ENCODE data around the gene ANGPT4. TPM values are rescaled to one million over a fixed set of nuclear protein-coding genes. Genes with fewer than 3 reads are reported as not detected.
"Not testable (repeated sequence)": the region's sequence is repeated elsewhere in the genome, so short reads cannot be mapped to it uniquely, and the experiment has no call there.

ANGPT4 gene
- total RNA-seq, 1 donor from 2014 or later: 0.20 TPM

- no peak for DNase-seq (ENCODE audit: low spot score)
These were observed 42.1 kb downstream of the ANGPT4 start for GRCh38 chr20:873875-874607.

DNA sequence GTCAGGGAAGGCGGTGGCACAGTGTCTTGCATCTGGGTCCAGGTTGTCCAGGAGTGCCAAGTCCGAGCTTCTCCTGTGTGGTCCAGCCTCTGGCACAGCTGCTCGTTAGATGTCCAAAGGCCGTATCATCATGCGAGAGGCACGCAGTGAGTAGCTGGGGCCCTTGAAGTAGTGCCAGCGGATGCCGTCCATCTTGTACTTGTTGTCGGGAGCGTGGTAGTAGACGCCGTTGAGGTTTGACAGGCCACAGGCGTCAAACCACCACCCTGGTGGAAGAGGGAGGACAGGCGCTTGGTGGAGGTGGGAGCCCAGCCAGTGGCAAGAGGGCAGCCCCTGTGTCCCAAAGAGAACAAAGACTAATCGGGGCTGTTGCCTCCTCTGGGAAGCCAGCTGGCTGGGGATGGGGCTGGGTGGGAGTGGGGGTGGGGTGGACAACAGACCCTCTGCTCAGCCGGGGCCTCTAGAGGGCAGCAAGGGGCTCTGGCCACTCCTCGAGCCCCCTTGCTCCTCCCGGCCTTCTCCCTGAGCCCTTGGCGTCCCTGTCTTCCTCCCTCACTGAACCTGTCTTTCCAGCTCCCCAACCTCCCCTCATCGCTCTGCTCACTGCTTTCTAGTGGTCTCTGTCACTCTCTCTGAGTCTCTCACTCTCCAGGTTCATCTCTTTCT lies 43.1 kb downstream of the ANGPT4 start:
- DNase-seq (ENCODE audit: low spot score): no peak

DNA sequence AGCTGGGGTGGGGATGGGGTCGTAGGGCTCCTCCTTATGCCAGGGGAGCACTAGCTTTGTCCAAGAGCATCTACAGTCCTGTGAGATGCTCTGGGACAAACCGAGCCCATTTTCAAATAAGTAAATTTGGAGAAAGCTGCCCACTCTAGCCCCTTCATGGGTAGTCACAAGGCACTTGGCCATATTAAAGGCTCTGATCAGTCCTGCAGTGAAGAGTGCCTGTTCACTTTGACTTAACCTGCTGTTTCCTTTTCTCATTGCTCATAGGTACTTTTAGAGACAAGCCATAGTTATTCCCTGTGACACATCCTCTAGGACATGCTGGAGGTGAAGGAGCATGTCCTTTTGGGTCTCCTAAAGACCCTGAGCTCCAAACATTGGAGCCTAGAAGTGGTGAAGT lies 44.2 kb downstream of the ANGPT4 start:
- no peak for DNase-seq (ENCODE audit: low spot score)

DNA sequence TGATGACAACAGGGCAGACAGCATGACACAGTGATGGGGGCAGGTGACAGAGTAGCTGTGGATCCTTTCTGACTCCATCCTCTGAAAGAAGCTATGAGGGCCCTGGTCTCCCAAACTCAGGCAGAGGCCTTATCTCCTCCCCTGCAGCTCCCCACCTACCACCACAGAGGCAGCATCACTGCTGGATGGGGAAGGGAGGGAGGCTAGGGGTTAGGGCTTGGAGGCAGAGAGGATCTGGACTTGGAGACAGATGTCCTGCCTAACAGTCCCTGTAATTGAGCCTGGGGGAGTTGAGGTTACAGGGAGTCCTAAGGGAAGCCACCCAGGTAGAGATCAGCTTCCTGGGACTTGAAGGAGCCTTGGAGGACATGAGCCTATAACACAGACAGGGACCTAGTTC lies 44.7 kb downstream of the ANGPT4 start:
- DNase-seq (ENCODE audit: low spot score): no peak

GRCh38 chr20:870758-871157 lies 45.4 kb downstream of the ANGPT4 start:
- DNase-seq (ENCODE audit: low spot score): no peak

- DNase-seq (ENCODE audit: low spot score): no peak
These were observed 46.5 kb downstream of the ANGPT4 start for GRCh38 chr20:869606-870005.

- DNase-seq (ENCODE audit: low spot score): no peak
These were observed 47.9 kb downstream of the ANGPT4 start for GRCh38 chr20:868279-868678.

DNA sequence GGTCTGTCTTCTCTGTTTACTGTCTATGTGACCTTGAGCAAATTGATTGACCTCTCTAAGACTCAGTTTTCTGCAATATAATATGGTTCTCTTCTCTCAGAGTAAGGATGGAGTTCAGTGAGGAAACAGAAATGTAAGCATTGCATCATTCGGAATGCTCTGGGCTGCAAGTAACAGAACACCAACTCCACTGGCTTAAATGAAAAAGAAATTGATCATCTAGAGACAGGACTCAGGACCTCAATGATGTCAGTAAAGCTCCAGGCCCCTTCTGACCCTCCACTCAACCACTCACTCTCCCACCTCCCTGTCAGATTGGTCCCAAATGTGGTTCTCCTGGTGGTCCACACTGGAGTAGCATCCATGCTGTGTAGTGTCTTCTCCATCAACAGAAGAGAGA lies 50.7 kb downstream of the ANGPT4 start:
- DNase-seq (ENCODE audit: low spot score): no peak

- DNase-seq (ENCODE audit: low spot score): no peak
These were observed 55.2 kb downstream of the ANGPT4 start for GRCh38 chr20:860891-861290.

GRCh38 chr20:859751-860231 lies 56.3 kb downstream of the ANGPT4 start:
- no peak for DNase-seq (ENCODE audit: low spot score)

DNA sequence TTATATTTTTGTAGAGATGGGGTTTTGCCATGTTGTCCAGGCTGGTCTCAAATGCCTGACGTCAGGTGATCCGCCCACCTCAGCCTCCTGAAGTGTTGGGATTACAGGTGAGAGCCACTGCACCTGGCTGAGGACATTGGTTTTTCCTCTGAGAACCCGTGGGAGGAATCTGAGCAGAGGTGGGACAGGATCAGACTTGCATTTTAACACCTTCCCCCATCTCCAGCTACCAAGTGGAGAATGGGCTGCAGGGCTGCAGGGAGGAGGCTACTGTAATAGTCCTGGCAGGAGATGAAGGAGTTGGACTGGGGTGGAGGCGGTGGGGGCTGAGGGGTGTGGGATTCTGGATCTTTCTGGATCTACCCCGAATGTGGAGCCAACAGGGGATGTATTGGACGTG lies 58.1 kb downstream of the ANGPT4 start:
- no peak for DNase-seq (ENCODE audit: low spot score)

GRCh38 chr20:856361-856775 lies 59.8 kb downstream of the ANGPT4 start:
- no peak for DNase-seq (ENCODE audit: low spot score)

DNA sequence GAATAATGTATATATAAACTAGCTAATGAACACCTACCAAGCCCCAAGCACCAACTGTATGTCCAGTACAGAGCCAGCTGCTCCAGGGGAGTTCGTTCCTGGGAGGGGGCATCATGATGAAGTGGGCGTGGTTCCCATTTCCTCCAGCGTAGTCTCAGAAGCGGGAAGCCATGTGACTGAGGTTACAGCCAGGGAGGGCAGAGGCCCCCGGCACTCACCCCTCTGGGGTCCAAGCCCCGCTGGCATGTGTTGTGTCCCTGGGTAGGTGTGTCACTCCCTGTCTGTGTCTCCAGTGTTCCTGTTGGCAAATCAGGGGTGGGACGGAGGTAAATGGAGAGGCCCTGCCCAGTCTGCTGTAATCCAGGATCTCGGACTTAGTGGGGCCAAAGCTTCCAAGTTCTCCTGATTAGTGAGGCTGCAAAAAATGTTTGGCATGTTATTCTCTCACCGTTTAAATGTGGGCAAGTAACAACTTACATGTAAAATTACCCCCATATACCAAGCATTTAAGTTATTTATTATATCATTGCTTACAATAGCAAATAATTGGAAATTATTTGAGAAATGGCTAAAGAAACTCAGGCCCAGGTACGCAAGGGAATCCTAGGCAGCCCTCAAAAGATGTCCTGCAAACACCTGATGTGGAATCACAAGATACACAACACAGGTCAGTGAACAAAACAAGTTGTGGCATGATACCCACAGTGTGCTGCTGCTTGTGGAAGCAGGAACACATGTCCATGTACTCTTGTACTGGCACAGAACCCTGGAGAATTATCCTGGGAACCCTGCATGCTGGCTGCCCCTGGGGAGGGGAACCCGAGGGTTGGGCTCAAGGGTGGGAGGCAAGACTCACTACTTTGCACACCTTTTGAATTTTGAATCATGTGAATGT lies 60.4 kb downstream of the ANGPT4 start:
- no peak for DNase-seq (ENCODE audit: low spot score)

- DNase-seq (ENCODE audit: low spot score): no peak
These were observed 61.5 kb downstream of the ANGPT4 start for GRCh38 chr20:854601-855000.

GRCh38 chr20:853406-853996 lies 62.6 kb downstream of the ANGPT4 start:
- no peak for DNase-seq (ENCODE audit: low spot score)

DNA sequence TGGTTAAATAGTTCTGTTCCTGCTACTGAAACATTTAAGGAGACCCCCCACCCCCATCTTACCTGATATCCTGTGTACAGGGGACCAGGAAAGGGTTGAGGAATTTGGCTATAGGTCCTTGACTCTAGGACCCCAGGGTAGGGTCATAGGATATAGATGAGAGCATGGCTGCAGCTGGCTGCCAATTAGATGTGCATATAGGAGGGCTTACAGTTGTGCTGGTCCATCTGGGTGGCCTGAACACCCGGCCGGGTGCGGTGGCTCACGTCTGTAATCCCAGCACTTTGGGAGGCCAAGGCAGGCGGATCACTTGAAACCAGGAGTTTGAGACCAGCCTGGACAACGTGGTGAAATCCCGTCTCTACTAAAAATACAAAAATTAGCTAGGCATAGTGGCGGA lies 67.4 kb downstream of the ANGPT4 start:
- DNase-seq (ENCODE audit: low spot score): not testable (repeated sequence)

DNA sequence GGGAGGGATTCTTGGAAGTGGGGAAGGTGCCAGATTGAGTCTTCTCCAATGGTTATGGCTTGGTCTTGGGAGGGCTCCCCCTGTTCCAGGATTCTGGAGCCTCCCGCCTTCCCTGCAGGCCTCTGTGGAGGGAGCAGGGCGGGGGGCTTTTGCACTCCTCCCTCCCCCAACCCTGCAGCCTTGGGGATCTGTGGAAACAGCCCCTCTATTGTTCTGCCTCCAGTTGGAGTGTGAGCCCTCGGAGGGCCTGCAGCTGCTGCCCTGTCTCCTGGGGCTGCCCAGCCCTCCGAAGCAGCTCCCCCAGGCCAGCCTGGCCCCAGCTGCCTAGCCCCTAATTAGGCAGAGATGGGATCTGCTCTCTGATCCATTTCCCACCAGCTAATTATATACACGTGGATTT lies 67.9 kb downstream of the ANGPT4 start:
- no peak for DNase-seq (ENCODE audit: low spot score)

DNA sequence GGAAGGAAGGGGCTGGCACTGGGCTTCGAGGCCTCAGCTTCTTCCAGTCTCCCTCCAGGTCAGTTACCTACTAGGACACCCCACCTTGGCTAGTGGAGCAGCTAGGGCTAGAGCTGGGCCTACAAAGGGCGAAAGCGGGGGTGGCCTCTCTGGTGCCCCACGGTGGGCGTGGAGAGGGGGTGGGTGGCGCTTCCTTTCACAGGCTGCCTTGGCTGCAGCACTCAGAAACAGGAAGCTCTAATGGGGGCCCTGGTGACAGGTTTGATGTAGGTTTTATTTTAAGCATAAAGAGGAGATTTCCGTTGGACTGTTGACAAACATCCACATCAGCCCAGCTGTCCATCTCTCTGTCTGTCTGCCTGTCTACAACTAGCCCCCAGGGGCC lies 69.2 kb downstream of the ANGPT4 start:
- DNase-seq (ENCODE audit: low spot score): no peak

- DNase-seq (ENCODE audit: low spot score): no peak
These were observed 69.9 kb downstream of the ANGPT4 start for GRCh38 chr20:845941-846893.

DNA sequence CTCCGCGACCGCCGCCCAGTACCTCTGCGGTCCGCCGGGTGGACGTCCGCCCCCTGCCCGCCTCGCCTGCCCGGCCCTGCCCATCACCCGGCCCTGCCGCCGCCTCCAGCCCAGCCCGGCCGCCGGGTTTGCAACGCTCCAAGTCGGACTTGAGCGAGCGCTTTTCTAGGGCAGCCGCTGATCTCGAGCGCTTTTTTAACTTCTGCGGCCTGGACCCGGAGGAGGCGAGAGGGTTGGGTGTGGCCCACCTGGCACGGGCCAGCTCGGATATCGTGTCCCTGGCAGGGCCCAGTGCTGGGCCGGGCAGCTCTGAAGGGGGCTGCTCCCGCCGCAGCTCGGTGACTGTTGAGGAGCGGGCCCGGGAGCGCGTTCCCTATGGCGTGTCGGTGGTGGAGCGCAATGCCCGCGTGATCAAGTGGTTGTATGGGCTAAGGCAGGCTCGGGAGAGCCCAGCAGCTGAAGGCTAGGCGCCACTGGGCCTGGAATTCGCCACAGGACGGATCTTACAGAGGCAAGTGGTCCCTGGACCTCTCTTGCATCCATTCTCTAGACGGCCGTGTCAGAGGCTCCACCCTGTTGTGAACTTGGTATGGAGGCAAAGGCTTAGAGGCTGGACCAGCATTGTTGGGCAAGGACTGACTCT lies 70.8 kb downstream of the ANGPT4 start:
- no peak for DNase-seq (ENCODE audit: low spot score)

All from mucosa of gallbladder (tissue), 1 donor.